Mucosa of rectum (tissue), 2 donors: ENCODE measurements around the gene WDR49.

Source experiments
- H3K27ac ChIP-seq, 2 donors: one replicate each; pipeline ENCODE4 v1.7.0; 2013; ENCODE audit warnings: inconsistent platforms in 2 of 2, low read depth in 2 of 2, low read length in 2 of 2
- H3K27me3 ChIP-seq, 2 donors: one replicate each; pipeline ENCODE4 v1.7.0; 2013; ENCODE audit warnings: low read length in 2 of 2; ENCODE audit not compliant: control insufficient read depth in 2 of 2, insufficient read depth in 2 of 2
- H3K36me3 ChIP-seq, 2 donors: one replicate each; pipeline ENCODE4 v1.7.0; 2013; ENCODE audit warnings: low read length in 2 of 2; ENCODE audit not compliant: control insufficient read depth in 2 of 2, insufficient read depth in 2 of 2
- H3K4me1 ChIP-seq, 2 donors: one replicate each; pipeline ENCODE4 v1.7.0; 2013; ENCODE audit warnings: low read length in 2 of 2, mild to moderate bottlenecking in 1 of 2; ENCODE audit not compliant: control insufficient read depth in 2 of 2, insufficient read depth in 2 of 2
- H3K4me3 ChIP-seq, 2 donors: one replicate each; pipeline ENCODE4 v1.7.0; 2013; ENCODE audit warnings: low read length in 2 of 2
- H3K9ac ChIP-seq, 2 donors: one replicate each; pipeline ENCODE4 v1.7.0; 2013; ENCODE audit warnings: low read length in 2 of 2, low read depth in 1 of 2, mild to moderate bottlenecking in 1 of 2
- H3K9me3 ChIP-seq, 2 donors: one replicate each; pipeline ENCODE4 v1.7.0; 2013; ENCODE audit warnings: low read length in 2 of 2; ENCODE audit not compliant: control insufficient read depth in 2 of 2
- donor health status: healthy.
- donor health status: Normal muscosa, but diverticular disease.

WDR49 gene

DNA sequence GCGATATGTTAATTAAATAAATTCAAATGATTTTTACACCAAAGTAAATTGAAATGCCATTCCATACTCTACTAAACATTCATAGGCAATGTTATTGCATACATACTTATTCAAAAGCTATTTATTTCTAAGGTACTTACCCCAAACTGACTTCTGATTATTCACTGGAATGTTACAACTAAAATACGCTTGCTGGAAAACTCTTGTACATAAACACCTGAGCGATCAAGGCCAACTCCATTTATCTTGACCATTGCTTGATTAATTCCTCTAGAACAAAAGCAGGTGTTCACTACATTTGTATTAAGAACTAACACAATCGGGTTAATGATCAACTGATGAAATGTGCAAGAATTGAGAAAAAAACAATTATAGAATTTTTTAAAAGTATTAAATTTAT, 179.9 kb downstream of the WDR49 start, which contains the start of gene SERPINI2:
SERPINI2 (minus strand) TSS at position 180 of the 400 bp plus-strand sequence. CDS start 2,208 bp downstream, outside the sequence.
- H3K4me3 ChIP-seq = no peak within 1 kb of the TSS

DNA sequence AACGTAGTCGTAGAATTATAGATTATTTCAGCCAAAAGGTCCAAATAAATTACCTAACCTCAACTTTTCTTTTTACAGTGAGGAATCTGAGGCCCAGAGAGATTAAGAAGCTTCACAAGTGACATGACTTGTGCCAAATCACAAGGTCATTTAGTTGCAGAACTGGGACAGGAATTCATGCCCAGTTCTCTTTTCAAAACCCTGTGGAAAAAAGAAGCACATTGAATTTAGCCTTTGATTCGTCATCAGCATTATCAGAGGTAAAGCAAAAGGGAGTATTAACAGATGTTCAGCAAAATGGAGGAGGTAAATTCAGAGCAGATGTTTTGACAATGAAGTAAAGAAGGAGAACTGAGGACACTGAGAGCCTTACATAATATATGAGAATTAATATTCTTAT, 184.4 kb downstream of the WDR49 start:
- Histone ChIP-seq H3K9me3 (no peaks in the 10 kb centered on the region), H3K27me3 (no peaks in the 10 kb centered on the region), H3K27ac (no peak overlapping the region), H3K4me3 (no peak overlapping the region), H3K4me1 (no peaks in the 10 kb centered on the region), H3K36me3 (no peaks in the 10 kb centered on the region), H3K9ac (no peak overlapping the region)

More for the DNA sequence above, 179.9 kb downstream of the WDR49 start, which contains the start of gene SERPINI2:
- Histone ChIP-seq H3K4me1 (no peaks in the 10 kb centered on the region), H3K9me3 (no peaks in the 10 kb centered on the region), H3K27me3 (no peaks in the 10 kb centered on the region), H3K27ac (no peak within 1 kb of the TSS), H3K9ac (no peak within 1 kb of the TSS), H3K36me3 (no peaks in the 10 kb centered on the region)

DNA sequence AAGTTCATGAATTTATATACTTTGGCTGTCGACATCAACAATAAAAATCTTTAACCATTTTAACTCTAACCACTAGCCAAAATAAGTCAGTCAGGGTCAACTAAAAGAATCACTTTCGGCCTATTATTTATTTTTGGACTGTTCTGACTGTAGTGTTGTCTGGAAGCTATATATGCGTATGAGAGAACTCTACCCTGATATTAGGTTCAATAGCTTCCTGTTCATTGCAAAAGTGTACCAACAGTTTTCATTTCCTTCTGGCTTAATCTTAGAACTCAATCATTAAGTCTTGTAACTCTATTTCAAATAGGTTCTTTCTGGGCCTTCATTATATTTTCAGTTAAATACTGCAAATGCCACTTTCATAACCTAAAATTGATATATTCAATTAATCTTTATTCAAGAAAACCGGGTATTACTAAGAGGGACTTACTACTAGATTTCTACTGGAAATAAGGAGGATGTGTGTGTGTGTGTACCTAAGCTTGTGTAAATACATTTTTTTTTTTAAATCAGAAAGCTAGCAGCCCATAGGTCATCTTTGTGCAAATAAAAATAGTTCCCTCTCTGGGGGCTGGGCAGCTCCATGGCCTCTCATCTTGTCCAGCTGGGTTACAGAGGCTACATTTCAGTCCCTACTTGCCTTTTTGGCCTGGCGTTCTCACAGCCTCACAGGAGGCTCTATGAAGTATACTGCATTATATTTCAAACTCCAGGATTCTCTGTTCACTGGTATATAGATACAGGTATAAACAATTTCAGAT, 185.7 kb downstream of the WDR49 start:
- no peaks in the 10 kb centered on the region for H3K4me1 ChIP-seq
- H3K9me3 ChIP-seq = no peaks in the 10 kb centered on the region
- H3K27me3 ChIP-seq = no peaks in the 10 kb centered on the region
- no peak overlapping the region for H3K27ac ChIP-seq
- H3K4me3 ChIP-seq = no peak overlapping the region
- H3K36me3 ChIP-seq = no peaks in the 10 kb centered on the region
- H3K9ac ChIP-seq = no peak overlapping the region

DNA sequence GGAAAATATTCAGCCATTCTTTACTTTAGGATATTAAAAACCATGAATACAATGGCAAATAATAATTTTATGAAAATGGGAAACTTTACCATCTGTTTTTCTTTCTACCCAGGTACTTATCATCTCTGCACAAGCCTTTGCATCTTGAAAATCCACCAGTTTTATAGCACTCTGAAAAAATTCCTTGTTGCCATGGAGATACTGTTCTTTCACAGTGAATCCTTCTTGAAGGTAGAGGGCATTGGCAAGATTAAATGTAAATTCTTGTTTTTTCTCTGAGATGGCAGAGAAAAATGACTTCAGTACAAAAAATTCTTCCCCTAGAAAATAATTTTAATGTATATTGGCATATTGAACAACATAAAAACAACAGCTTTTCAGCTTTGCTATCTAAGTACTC, 186.8 kb downstream of the WDR49 start:
- no peak overlapping the region for H3K4me3 ChIP-seq
- no peaks in the 10 kb centered on the region for H3K9me3 ChIP-seq
- no peaks in the 10 kb centered on the region for H3K36me3 ChIP-seq
- H3K9ac ChIP-seq = no peak overlapping the region
- no peaks in the 10 kb centered on the region for H3K4me1 ChIP-seq
- H3K27me3 ChIP-seq = no peaks in the 10 kb centered on the region
- H3K27ac ChIP-seq = no peak overlapping the region

DNA sequence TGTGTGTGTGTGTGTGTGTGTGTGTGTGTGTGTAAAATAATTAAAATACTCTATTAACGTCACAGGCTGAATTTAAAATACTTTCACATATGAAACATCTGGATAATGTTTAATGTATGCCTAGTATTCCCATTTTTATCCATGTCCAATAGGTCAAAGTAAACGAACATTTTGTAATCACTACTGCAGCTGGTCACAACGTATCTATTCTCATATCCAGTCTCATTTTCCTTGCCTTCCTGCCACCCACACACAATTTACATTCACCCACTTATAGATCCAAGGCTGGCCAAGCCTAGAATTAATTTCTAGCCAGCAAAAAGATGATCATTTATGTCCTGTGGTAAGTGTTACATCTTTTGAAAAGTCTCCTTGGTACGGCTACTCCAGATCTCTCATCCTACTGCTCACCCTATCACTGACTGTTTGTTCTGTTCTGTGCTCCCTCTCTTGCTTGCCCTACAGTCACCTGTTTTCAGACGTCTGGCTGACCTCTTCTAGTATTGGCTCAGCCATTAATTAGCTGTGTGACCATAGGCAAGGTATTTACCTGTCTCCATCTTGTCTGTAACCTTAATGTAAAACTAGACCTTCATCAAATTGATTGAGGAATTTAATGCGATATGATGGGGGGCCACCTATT, 197.5 kb downstream of the WDR49 start:
- H3K9ac ChIP-seq = no peak overlapping the region
- H3K4me1 ChIP-seq = no peaks in the 10 kb centered on the region
- no peaks in the 10 kb centered on the region for H3K27me3 ChIP-seq
- no peaks in the 10 kb centered on the region for H3K36me3 ChIP-seq
- no peak overlapping the region for H3K4me3 ChIP-seq
- no peaks in the 10 kb centered on the region for H3K9me3 ChIP-seq
- no peak overlapping the region for H3K27ac ChIP-seq

DNA sequence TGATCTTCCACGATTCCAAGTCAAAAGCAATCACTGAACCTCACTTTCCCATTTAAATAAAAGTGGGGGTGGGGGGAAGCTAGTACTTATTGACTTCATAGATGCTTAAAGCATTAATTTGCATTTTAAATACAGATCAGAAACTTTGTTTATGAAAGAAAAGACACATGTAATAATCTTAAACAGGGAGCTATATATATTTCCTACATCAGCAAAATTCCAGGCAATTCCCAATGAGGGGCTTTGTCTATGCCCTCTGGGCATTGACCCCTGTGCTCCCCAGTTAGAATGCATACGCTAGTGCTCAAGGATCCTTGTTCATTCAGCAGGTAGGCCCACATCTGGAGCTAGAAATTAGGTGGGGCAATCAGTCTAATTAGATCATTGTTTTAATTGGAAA, 199.9 kb downstream of the WDR49 start:
- Histone ChIP-seq H3K27me3 (no peaks in the 10 kb centered on the region), H3K36me3 (no peaks in the 10 kb centered on the region), H3K4me1 (no peaks in the 10 kb centered on the region), H3K27ac (no peak overlapping the region), H3K9ac (no peak overlapping the region), H3K9me3 (no peaks in the 10 kb centered on the region), H3K4me3 (no peak overlapping the region)

DNA sequence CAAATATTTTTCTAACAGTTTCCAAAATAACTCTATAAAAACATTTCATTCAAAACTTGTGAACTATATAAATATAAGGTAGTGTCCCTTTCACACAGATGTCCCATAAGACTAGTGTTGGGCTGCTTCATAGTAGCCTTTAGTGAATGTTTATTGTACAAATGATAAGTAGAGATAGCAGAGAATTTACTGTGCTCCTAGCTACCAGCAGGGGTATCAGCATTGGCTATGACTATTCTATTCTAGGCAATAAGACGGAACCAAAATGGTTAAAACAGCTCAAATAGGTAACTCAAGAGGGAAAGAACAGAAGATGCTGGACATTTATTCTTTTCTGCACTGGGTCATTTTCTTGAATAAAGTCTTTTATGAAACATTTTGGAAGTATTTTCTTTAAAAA, 202.5 kb downstream of the WDR49 start:
- Histone ChIP-seq H3K27me3 (no peaks in the 10 kb centered on the region), H3K27ac (no peak overlapping the region), H3K9ac (no peak overlapping the region), H3K4me3 (no peak overlapping the region), H3K9me3 (no peaks in the 10 kb centered on the region), H3K36me3 (no peaks in the 10 kb centered on the region), H3K4me1 (no peaks in the 10 kb centered on the region)

DNA sequence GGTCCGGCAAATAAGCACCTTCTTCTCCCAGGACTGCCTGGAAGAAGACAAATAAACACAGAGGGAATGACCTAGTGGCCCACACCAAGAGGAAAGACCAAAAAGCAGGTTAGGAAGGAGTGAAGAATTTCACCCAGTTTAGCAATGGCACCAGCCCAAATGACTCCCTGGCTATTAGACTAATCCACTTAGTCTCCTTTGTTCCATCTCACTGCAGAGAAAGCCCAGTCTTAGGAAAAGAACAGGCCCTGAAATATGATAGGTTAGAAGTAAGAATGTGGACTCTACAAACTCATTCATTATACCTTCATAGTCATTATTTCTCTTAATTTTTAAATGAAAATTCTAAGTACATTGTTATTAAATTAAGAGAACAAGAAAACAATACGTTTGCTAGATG, 203.1 kb downstream of the WDR49 start:
- no peaks in the 10 kb centered on the region for H3K27me3 ChIP-seq
- no peak overlapping the region for H3K4me3 ChIP-seq
- H3K27ac ChIP-seq = no peak overlapping the region
- H3K9me3 ChIP-seq = no peaks in the 10 kb centered on the region
- H3K36me3 ChIP-seq = no peaks in the 10 kb centered on the region
- no peak overlapping the region for H3K9ac ChIP-seq
- no peaks in the 10 kb centered on the region for H3K4me1 ChIP-seq

DNA sequence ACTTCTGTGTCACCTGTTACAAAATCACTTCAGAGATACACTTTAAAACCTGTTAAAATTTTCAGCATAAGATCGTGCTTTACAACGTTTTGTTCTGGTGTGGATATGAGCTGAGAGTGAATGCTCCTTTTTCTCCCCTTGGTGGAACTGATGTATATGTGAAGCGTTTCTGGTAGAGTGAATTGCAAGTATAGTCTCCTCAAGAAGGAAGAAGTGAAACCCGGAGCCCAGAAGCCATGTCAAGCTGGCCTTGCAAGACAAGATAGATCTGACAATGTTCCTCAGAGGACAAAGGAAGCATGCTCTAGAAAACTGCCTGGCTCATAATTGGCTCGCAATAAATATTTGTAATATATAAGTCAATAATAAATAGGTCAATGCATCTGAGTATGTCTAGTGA, 203.5 kb downstream of the WDR49 start:
- no peaks in the 10 kb centered on the region for H3K27me3 ChIP-seq
- no peak overlapping the region for H3K4me3 ChIP-seq
- H3K9ac ChIP-seq = no peak overlapping the region
- no peaks in the 10 kb centered on the region for H3K4me1 ChIP-seq
- no peaks in the 10 kb centered on the region for H3K9me3 ChIP-seq
- no peak overlapping the region for H3K27ac ChIP-seq
- H3K36me3 ChIP-seq = no peaks in the 10 kb centered on the region

DNA sequence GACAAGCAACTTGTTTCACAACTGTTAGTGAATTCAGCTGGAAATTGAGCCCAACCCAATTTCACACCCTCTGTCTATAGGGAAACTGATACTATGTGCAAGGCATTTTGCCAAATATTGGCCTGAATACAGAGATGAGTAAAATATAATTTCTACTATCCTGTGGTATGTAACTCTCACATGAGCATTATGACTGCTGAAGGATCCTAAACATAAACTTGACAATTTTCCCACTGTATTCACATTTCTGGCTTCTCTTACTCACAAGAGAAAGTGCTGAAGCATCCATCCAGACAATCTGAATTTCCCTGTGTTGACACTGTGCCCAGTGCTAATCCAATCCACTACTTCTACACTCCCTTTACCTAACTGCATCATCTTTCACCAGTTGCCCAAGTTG, 208.3 kb downstream of the WDR49 start:
- H3K4me3 ChIP-seq = no peak overlapping the region
- H3K9ac ChIP-seq = no peak overlapping the region
- H3K4me1 ChIP-seq = no peaks in the 10 kb centered on the region
- no peaks in the 10 kb centered on the region for H3K9me3 ChIP-seq
- H3K27ac ChIP-seq = no peak overlapping the region
- no peaks in the 10 kb centered on the region for H3K27me3 ChIP-seq
- no peaks in the 10 kb centered on the region for H3K36me3 ChIP-seq
